SK-N-SH (cell line): ENCODE data around the gene ZC3H13. TPM values are rescaled to one million over a fixed set of nuclear protein-coding genes. Genes with fewer than 3 reads are reported as not detected.

Experiments used
- CTCF ChIA-PET: fragments of 300-600, 350-600 bp; formaldehyde crosslinking; extraction: SDS; loops from one replicate; lab custom pipeline; 2021; lab: Yijun Ruan, JAX
- POLR2A ChIA-PET: fragments of 350-600 bp; sonication (Branson Sonifier 250); formaldehyde crosslinking; extraction: SDS; loops from one replicate; lab custom pipeline; 2020; ENCODE audit warnings: antibody characterized with exemption, inconsistent platforms; lab: Yijun Ruan, JAX
- DNase-seq: peaks from one replicate; pipeline ENCODE4 v3.0.0; 2012
- H2AFZ ChIP-seq: fragments of 200-600 bp; sonication (generic); 2 replicates; pipeline ENCODE4 v1.8.1; 2016; ENCODE audit warnings: antibody characterized with exemption, mild to moderate bottlenecking, low read depth
- H3F3A ChIP-seq: fragments of 200-600 bp; sonication (generic); replicated peaks from 2 replicates; pipeline ENCODE3; 2016; ENCODE audit warnings: antibody characterized with exemption, mild to moderate bottlenecking; ENCODE audit not compliant: insufficient read depth
- H3K27ac ChIP-seq, 2 experiments: fragments of 200-500 bp in 1 of 2; fragments of 200-600 bp in 1 of 2; sonication (Bioruptor generic) in 1 of 2; sonication (generic), shearing (Covaris generic) in 1 of 2; 2 replicates each; pipeline versions ENCODE4 v1.5.1 to v1.6.1; 2014 to 2016; ENCODE audit warnings: low read depth in 2 of 2, inconsistent platforms in 1 of 2, low read length in 1 of 2, mild to moderate bottlenecking in 1 of 2, mixed read lengths in 1 of 2
- H3K27me3 ChIP-seq: fragments of 200-600 bp; sonication (generic), shearing (Covaris generic); 2 replicates; pipeline ENCODE4 v1.6.1; 2016; ENCODE audit warnings: mixed run types; ENCODE audit not compliant: insufficient read depth
- H3K36me3 ChIP-seq, 2 experiments: fragments of 200-500 bp in 1 of 2; fragments of 200-600 bp in 1 of 2; sonication (Bioruptor generic) in 1 of 2; sonication (generic) in 1 of 2; replicated peaks in 1 of 2; 2 replicates each; pipeline versions ENCODE3 to v1.5.1; 2014 to 2016; ENCODE audit warnings: low read length in 1 of 2, mild to moderate bottlenecking in 1 of 2; ENCODE audit not compliant: insufficient read depth in 2 of 2, control insufficient read depth in 1 of 2
- H3K4me1 ChIP-seq, 2 experiments: fragments of 200-500 bp in 1 of 2; fragments of 200-600 bp in 1 of 2; sonication (Bioruptor generic) in 1 of 2; sonication (generic), shearing (Covaris generic) in 1 of 2; 2 replicates each; pipeline versions ENCODE4 v1.5.1 to v1.6.1; 2014 to 2016; ENCODE audit warnings: low read depth in 1 of 2, low read length in 1 of 2, mixed run types in 1 of 2; ENCODE audit not compliant: insufficient read depth in 2 of 2, control insufficient read depth in 1 of 2
- H3K4me2 ChIP-seq: fragments of 200-600 bp; sonication (generic), shearing (Covaris generic); 2 replicates; pipeline ENCODE4 v1.6.1; 2017; ENCODE audit warnings: mixed run types
- H3K4me3 ChIP-seq, 2 experiments: fragments of 200-500 bp in 1 of 2; fragments of 200-600 bp in 1 of 2; sonication (Bioruptor generic) in 1 of 2; sonication (generic), shearing (Covaris generic) in 1 of 2; 2 replicates each; pipeline versions ENCODE4 v1.5.1 to v1.8.1; 2014 to 2016; ENCODE audit warnings: low read depth in 2 of 2, inconsistent platforms in 1 of 2, low read length in 1 of 2, mild to moderate bottlenecking in 1 of 2, mixed read lengths in 1 of 2, moderate library complexity in 1 of 2
- H3K79me2 ChIP-seq: fragments of 200-600 bp; sonication (generic); 2 replicates; pipeline ENCODE4 v1.8.1; 2017; ENCODE audit warnings: mild to moderate bottlenecking; ENCODE audit not compliant: insufficient read depth
- H3K9ac ChIP-seq: fragments of 200-600 bp; sonication (generic); 2 replicates; pipeline ENCODE4 v1.6.1; 2017; ENCODE audit warnings: mixed run types
- H3K9me2 ChIP-seq: fragments of 200-600 bp; sonication (generic); 2 replicates; pipeline ENCODE4 v1.6.1; 2017; ENCODE audit warnings: mixed run types
- H3K9me3 ChIP-seq: fragments of 200-600 bp; sonication (generic); 2 replicates; pipeline ENCODE4 v1.6.1; 2017; ENCODE audit warnings: mixed run types, mild to moderate bottlenecking, moderate library complexity
- H4K20me1 ChIP-seq: fragments of 200-600 bp; sonication (generic); 2 replicates; pipeline ENCODE4 v1.6.1; 2017; ENCODE audit warnings: mild to moderate bottlenecking, mixed run types; ENCODE audit not compliant: insufficient read depth
- EP300 ChIP-seq, 2 experiments: IDR thresholded peaks; 2 replicates each; pipeline versions ENCODE4 v1.4.0 to v1.6.1; 2012; ENCODE audit warnings: borderline replicate concordance in 1 of 2, low read depth in 1 of 2, low read length in 1 of 2
- EZH2phosphoT487 ChIP-seq: fragments of 200-600 bp; sonication (generic); IDR thresholded peaks from 2 replicates; pipeline ENCODE4 v1.6.1; 2017; ENCODE audit warnings: low read depth, mixed run types, mild to moderate bottlenecking, antibody characterized with exemption, moderate library complexity, borderline replicate concordance
- FOSL2 ChIP-seq: IDR thresholded peaks from 2 replicates; pipeline ENCODE4 v1.4.0; 2012; ENCODE audit warnings: low read depth, mild to moderate bottlenecking, moderate library complexity, borderline replicate concordance
- FOXJ3 ChIP-seq: sonication (generic); formaldehyde crosslinking; IDR thresholded peaks from 2 replicates; pipeline ENCODE4 v1.5.1; 2020; ENCODE audit warnings: mild to moderate bottlenecking, missing genetic modification reagents
- FOXM1 ChIP-seq: IDR thresholded peaks from 2 replicates; pipeline ENCODE4 v1.4.0; 2012; ENCODE audit warnings: low read depth, mild to moderate bottlenecking
- GABPA ChIP-seq: IDR thresholded peaks from 2 replicates; pipeline ENCODE4 v1.4.0; 2012; ENCODE audit warnings: low read depth, mild to moderate bottlenecking
- MEF2A ChIP-seq: IDR thresholded peaks from 2 replicates; pipeline ENCODE4 v1.4.0; 2012; ENCODE audit warnings: low read depth, borderline replicate concordance
- NRF1 ChIP-seq: IDR thresholded peaks from 2 replicates; pipeline ENCODE4 v1.6.1; 2012; ENCODE audit warnings: low read depth, mild to moderate bottlenecking, low read length
- RAD21 ChIP-seq: IDR thresholded peaks from 2 replicates; pipeline ENCODE4 v1.6.1; 2012; ENCODE audit warnings: mild to moderate bottlenecking, low read length
- RCOR1 ChIP-seq: fragments of 150-350 bp; IDR thresholded peaks from 2 replicates; pipeline ENCODE4 v1.6.1; 2017; ENCODE audit warnings: antibody characterized with exemption, low read length
- RXRA ChIP-seq: IDR thresholded peaks from 2 replicates; pipeline ENCODE4 v1.4.0; 2012; ENCODE audit warnings: low read depth, mild to moderate bottlenecking, borderline replicate concordance
- SMC3 ChIP-seq: IDR thresholded peaks from 2 replicates; pipeline ENCODE4 v1.6.1; 2012; ENCODE audit warnings: low read depth, low read length, improper control_type of control experiment
- TCF12 ChIP-seq: IDR thresholded peaks from 2 replicates; pipeline ENCODE4 v1.4.0; 2012
- TEAD4 ChIP-seq: IDR thresholded peaks from 2 replicates; pipeline ENCODE4 v1.4.0; 2012; ENCODE audit warnings: mild to moderate bottlenecking, borderline replicate concordance; ENCODE audit not compliant: insufficient read depth
- YY1 ChIP-seq: IDR thresholded peaks from 2 replicates; pipeline ENCODE4 v1.4.0; 2012; ENCODE audit warnings: low read depth, mild to moderate bottlenecking
- WGBS: methylation state at CpG from one replicate; pipeline ENCODE4 v1.1.6; 2017; ENCODE audit warnings: low lambda C conversion rate; 5-methylcytosine and 5-hydroxymethylcytosine counted together
- polyA plus RNA-seq, 3 experiments: library from polyadenylated mRNA; depleted of rRNA; stranded (reverse); fragments of >200 nt; gene quantifications; 2 replicates each; pipeline ENCODE4 v1.2.3, GENCODE V29; 2012
- TF ChIP-seq, protein P1 (sequence below): IDR thresholded peaks from 2 replicates; pipeline ENCODE4; 2012
- TF ChIP-seq, protein P2 (sequence below): IDR thresholded peaks from 2 replicates; pipeline ENCODE4 v1.4.0; 2012; ENCODE audit warnings: low read depth, borderline replicate concordance
- TF ChIP-seq, protein P3 (sequence below): IDR thresholded peaks from 2 replicates; pipeline ENCODE4 v1.4.0; 2012; ENCODE audit warnings: low read depth, borderline replicate concordance
- TF ChIP-seq, protein P4 (sequence below): IDR thresholded peaks from 2 replicates; pipeline ENCODE4 v1.4.0; 2012; ENCODE audit warnings: low read depth

Gene ZC3H13
- polyA plus RNA-seq, 1 of the 3 experiments (the other 2 are of a cell fraction) = 4.4 TPM

DNA sequence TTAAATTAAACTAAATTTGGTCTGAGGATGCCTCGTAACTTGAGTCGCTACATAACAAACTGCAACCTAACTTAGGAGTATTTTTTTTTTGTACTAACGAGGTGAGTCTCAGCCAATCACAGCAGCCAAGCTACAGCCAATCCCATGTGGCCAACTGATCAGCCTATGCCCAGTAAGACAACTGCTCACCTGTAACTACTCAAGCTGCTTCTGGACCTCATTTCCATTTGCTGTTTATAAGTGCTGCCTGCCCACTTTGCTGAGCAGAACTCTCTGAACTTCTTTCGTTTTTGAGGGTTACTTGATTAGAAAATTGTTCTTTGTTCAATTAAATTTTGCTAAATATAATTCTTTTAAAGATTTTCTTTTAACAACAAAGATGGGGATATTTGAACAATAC lies 48.5 kb upstream of the ZC3H13 start:
- Histone ChIP-seq H3K36me3 (no peaks in the 10 kb centered on the region), H3F3A (no peaks in the 10 kb centered on the region), H3K9me3 (no peaks in the 10 kb centered on the region), H3K4me3 (no peak overlapping the region), H3K9me2 (no peaks in the 10 kb centered on the region), H4K20me1 (no peaks in the 10 kb centered on the region), H3K9ac (no peak overlapping the region), H3K27me3 (no peaks in the 10 kb centered on the region; the same call in 1 of the 2 replicates), H3K4me2 (no peak overlapping the region), H3K27ac (no peak overlapping the region), H3K4me1 (peaks cover 0 to 4% of the 10 kb centered on the region in 2 experiments; a peak in 1 of 4 replicates), H3K79me2 (no peaks in the 10 kb centered on the region), H2AFZ (no peak overlapping the region)
- WGBS = 60% methylated on average over 4 of the region's 4 CpGs
- ChIA-PET POLR2A (no interaction called here), CTCF (no interaction called here)
- no peak for DNase-seq
- TF ChIP-seq, protein P1, sequence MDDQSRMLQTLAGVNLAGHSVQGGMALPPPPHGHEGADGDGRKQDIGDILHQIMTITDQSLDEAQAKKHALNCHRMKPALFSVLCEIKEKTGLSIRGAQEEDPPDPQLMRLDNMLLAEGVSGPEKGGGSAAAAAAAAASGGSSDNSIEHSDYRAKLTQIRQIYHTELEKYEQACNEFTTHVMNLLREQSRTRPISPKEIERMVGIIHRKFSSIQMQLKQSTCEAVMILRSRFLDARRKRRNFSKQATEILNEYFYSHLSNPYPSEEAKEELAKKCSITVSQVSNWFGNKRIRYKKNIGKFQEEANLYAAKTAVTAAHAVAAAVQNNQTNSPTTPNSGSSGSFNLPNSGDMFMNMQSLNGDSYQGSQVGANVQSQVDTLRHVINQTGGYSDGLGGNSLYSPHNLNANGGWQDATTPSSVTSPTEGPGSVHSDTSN = no peak
- TF ChIP-seq RXRA = no peak
- no peak for TF ChIP-seq GABPA
- TF ChIP-seq FOXM1 = no peak
- TF ChIP-seq, protein P2, sequence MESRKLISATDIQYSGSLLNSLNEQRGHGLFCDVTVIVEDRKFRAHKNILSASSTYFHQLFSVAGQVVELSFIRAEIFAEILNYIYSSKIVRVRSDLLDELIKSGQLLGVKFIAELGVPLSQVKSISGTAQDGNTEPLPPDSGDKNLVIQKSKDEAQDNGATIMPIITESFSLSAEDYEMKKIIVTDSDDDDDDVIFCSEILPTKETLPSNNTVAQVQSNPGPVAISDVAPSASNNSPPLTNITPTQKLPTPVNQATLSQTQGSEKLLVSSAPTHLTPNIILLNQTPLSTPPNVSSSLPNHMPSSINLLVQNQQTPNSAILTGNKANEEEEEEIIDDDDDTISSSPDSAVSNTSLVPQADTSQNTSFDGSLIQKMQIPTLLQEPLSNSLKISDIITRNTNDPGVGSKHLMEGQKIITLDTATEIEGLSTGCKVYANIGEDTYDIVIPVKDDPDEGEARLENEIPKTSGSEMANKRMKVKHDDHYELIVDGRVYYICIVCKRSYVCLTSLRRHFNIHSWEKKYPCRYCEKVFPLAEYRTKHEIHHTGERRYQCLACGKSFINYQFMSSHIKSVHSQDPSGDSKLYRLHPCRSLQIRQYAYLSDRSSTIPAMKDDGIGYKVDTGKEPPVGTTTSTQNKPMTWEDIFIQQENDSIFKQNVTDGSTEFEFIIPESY = no peak
- TF ChIP-seq YY1 = no peak
- no peak for TF ChIP-seq NRF1

- no peaks in the 10 kb centered on the region for H3K9me3 ChIP-seq
- H2AFZ ChIP-seq = no peak overlapping the region
- H3K4me3 ChIP-seq = no peak overlapping the region
- no peaks in the 10 kb centered on the region; the same call in 1 of the 2 replicates for H3K27me3 ChIP-seq
- H4K20me1 ChIP-seq = no peaks in the 10 kb centered on the region
- ChIA-PET CTCF (no interaction called here), POLR2A (no interaction called here)
- H3K9ac ChIP-seq = no peak overlapping the region
- no peaks in the 10 kb centered on the region for H3K9me2 ChIP-seq
- DNase-seq = no peak
- no peaks in the 10 kb centered on the region for H3K36me3 ChIP-seq
- H3K27ac ChIP-seq = no peak overlapping the region
- TF ChIP-seq SMC3 (no peak), TCF12 (no peak), TEAD4 (no peak), NRF1 (no peak), MEF2A (no peak), FOSL2 (no peak), YY1 (no peak), EZH2phosphoT487 (no peak), EP300 (IDR thresholded peaks at IDR 0.05; ENCODE audit: borderline replicate concordance in 1 of 2, low read depth in 1 of 2, low read length in 1 of 2) (no peak), RXRA (no peak), FOXM1 (no peak), RAD21 (no peak), FOXJ3 (CRISPR knock-in tag) (no peak), RCOR1 (no peak)
- TF ChIP-seq, protein P3, sequence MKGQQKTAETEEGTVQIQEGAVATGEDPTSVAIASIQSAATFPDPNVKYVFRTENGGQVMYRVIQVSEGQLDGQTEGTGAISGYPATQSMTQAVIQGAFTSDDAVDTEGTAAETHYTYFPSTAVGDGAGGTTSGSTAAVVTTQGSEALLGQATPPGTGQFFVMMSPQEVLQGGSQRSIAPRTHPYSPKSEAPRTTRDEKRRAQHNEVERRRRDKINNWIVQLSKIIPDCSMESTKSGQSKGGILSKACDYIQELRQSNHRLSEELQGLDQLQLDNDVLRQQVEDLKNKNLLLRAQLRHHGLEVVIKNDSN = no peak
- TF ChIP-seq, protein P4, sequence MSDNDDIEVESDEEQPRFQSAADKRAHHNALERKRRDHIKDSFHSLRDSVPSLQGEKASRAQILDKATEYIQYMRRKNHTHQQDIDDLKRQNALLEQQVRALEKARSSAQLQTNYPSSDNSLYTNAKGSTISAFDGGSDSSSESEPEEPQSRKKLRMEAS = no peak
- TF ChIP-seq, protein P1 = no peak
- H3F3A ChIP-seq = no peaks in the 10 kb centered on the region
- H3K4me2 ChIP-seq = no peak overlapping the region
- peaks cover 0 to 4% of the 10 kb centered on the region in 2 experiments; a peak in 2 of 4 replicates for H3K4me1 ChIP-seq
- WGBS = 47% methylated on average over 1 of the region's 1 CpG
- H3K79me2 ChIP-seq = no peaks in the 10 kb centered on the region
These were observed 47.8 kb upstream of the ZC3H13 start for GRCh38 chr13:46100191-46100815.
